ENCODE data around the gene GUCA2B. TPM values are rescaled to one million over a fixed set of nuclear protein-coding genes. Genes with fewer than 3 reads are reported as not detected.

The GUCA2B gene
- total RNA-seq (2022; extraction: Qiagen RNA extraction): 0.73 TPM in 1 of 5 replicates, not detected in the others

GRCh38 chr1:42152907-42153600 lies at the start of gene GUCA2B:
Gene GUCA2B, plus strand, starts transcription at chr1:42153410. Its CDS starts 41 bp downstream, at chr1:42153451.

GRCh38 chr1:42164551-42165420 lies 11.6 kb downstream of the GUCA2B start, which contains the start of gene GUCA2A:
Gene GUCA2A, minus strand, starts transcription at chr1:42164745. Its CDS starts 33 bp downstream, at chr1:42164712.

Other genes starting within 250 kb of the GUCA2B start
- gene HIVEP3, start 234.5 kb upstream of the GUCA2B start, total RNA-seq (2022; extraction: Qiagen RNA extraction): 2.6 to 3.3 TPM (median 2.8 TPM) in 5 replicates
- gene GUCA2A, start 11.3 kb downstream of the GUCA2B start, total RNA-seq (2022; extraction: Qiagen RNA extraction): not detected in 5 replicates
- gene FOXJ3, start 181.8 kb downstream of the GUCA2B start, total RNA-seq (2022; extraction: Qiagen RNA extraction): 16.4 to 19.8 TPM (median 18.3 TPM) in 5 replicates
- 0.69 to 1.2 TPM (median 0.84 TPM) in 5 replicates for gene RIMKLA, start 227.4 kb downstream of the GUCA2B start, total RNA-seq (2022; extraction: Qiagen RNA extraction)

Measured in A549 treated with CORT108297 at 1 μM for 4 hours (cell line).